HG03196 (cell line): Measurements from ENCODE around the gene ARHGEF10L.

Experiments
- ATAC-seq: cut with Tn5 transposase; IDR thresholded peaks from one replicate; pipeline ENCODE4 v1.9.1; 2021; ENCODE audit not compliant: unreplicated experiment

ARHGEF10L gene

DNA sequence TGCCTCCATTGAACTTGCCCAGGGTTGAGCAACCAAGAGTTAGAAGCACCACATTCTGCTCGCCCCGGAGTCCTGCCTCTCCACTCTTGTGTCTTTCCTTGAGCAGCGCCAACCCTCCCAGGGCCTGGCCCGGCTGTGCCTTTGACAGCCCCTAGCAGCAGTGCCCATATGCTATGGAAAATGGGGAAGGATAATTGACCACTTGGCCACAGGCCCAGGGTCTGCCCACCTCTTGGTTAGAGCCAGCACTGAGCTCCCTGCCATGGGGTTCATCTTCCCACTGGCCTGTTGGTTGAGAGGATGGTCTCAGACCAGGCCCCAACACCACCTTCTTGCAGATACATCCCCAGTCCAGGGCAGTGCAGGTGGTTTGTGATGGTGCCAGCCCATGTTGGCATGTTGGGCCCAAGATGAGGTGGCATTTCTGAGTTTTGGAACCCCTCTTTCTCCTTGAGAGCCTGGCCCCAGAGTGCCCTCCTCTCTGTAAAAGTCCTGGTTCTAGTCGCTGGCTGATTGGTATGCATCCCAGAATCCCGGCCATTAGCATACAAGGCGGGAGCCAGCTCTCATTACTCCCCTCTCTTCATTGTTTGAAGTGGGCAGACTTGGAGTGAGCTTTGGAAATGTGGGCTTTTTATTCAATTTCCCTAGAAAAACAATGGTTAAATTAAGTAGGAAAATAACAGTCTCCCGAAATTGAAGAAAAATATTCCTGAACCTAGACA is 7.6 kb downstream of the ARHGEF10L start:
- ATAC-seq: no peak

DNA sequence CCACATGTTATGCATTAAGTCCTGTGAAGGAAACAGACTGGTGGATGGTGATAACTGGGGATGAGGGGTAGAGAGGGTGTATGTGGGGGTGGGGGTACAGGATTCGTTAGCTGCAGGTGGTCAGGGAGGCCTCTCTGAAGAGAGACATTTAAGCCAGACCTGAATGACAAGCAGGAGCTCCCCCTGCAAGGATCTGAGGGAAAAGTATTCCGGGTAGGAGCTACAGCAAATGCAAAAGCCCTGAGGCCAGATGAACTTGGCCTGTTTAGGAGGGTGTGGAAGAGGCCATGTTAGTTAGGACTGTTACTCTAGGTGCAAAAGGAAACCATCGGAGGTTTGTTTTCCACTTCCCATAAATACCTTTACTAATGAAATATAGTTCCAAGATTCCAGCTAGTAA is 9.9 kb downstream of the ARHGEF10L start:
- no peak for ATAC-seq

GRCh38 chr1:17550729-17551584 is 11.5 kb downstream of the ARHGEF10L start:
- no peak for ATAC-seq

DNA sequence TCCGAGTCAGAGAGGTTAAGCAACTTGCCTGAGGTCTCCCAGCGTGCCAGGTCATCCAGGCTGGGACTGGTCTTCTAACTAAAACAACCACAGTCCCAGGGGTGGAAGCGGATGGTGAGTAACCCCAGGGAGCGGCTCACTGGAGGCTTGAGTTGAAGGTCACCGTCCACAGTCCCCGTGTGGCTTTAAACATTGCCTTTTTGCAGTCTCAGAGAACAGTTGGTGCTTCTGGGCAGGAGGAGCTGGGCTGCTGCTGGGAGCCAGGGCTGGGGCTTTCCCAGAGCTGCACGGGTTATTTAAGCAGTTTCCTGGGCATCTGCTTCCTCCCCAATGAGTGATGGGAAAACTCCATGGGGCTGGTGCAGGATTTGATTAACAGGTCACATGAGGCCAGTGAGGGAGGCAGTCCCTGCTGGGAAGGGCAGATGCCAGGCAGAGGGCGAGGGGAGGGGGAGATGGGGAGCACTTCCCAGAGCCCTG is 12.3 kb downstream of the ARHGEF10L start:
- ATAC-seq: no peak

DNA sequence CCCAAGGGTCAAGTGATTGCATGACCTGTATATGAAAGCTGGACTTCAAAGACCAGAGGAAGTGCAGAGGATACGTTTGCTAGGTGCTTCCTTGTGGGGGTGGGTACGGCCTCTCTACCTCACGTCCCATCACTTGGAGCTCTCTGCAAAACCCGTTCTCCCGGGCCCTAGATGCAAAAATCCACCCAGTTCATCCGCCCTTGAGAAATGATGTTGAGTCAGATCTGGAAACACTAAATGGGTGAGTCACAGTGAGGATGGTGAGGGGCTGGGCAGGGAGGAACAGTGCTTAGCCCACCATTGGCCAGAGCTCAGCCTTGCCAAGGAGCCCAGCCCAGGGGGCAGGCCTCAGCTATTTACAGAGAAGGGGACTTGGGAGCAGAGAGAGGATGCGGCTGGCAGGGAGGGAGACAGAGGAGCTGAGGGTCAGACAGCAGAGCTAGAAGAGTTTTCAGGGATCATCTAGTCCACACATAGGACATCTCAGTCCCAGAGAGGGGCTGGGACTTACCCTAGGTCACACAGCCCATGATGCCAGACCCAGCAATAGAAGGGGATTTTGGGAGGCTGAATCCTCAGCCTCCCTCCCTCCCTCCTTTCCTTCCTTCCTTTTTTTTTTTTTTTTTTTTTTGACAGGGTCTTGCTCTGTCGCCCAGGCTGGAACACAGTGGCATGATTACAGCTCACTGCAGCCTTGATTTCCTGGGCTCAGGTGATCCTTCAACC is 14.6 kb downstream of the ARHGEF10L start:
- ATAC-seq: no peak

DNA sequence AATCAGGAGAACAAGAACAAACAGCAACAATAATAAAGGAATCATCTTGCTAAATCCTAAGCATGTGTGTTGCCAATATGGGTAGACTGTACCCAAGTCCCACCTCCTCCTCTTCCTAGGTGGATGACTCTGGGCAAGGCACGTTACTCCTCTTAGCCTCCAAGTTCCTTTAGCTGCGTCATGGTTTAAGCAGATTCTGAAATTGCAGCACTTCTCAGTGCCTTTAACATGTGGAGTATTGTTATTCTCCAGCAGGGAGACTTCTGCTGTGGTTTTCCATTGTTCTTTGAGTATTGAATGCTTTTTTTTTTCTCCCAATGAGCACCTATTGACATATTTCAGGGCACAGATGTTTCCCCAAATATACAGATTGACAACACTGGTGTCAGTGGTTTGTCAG is 15.5 kb downstream of the ARHGEF10L start:
- no peak for ATAC-seq

DNA sequence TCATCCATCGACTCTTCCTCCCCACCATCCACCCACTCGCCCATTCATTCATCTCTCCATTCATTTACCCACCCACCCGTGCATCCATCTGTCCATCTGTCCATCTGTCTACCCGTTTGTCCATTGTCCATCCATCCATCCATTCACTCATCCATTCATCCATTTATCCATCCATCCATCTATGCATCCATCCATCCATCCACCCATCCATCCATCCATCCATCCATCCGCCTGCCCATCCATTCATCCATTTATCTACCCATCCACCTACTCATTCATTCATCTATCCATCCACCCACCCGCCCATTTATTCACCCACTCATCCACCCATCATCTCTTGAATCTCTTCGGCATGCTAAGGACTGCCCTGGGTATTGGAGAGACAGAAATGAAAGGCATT is 18.5 kb downstream of the ARHGEF10L start:
- ATAC-seq: no peak

DNA sequence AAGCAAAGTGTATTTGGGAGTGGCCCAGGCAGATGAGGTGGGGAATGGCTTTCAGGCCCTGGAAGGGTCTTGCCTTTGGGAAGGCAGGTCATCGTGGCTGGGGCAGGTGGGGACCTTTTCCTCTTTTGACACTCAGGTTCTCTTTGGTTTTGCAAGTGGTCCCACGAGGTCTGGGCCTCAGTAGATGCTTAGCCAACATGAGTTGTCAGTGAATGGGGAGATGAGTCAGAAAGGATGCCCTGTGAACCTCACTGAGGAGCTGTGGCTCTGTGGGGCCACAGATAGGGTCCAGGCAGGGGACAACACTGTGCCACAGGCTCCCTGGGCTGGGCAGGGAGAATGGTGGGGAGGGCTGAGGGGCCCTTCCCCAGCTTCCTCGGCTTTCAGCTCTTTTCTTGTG is 19.0 kb downstream of the ARHGEF10L start:
- no peak for ATAC-seq

DNA sequence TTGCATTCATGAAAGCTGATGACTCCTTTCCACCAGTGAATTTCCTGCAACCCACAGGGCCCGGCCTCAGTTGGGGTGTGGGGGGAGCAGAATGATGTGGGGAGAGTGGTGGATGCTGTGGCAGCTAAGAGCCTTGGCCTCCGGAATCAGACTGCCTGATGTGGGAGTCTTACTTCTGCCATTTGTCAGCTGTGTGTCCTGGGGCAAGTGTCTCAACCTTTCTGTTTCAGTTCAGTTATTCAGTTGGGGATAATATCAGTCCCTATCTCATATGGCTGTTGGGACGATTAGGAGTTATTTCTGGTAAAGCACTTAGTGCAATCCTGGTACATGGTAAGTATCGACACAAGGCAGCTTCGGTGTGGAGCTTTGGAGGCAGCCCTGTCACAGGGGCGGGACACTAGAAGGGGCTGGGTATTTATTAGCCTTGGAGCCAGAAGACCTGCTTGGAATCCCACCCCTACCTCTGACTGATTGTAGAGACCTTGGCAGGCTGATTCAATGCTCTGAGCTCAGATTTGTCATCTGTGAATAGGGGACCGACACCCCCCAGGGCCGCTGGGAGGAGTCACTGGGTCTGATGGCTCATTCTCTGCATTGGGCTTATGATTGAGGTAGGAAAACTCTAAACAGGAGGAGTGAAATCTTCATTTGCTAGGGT is 19.6 kb downstream of the ARHGEF10L start:
- no peak for ATAC-seq

- ATAC-seq: no peak
Measured at GRCh38 chr1:17559615-17560419, 20.3 kb downstream of the ARHGEF10L start.

- ATAC-seq: no peak
Measured at GRCh38 chr1:17561247-17561548, 21.7 kb downstream of the ARHGEF10L start.

GRCh38 chr1:17561561-17561985 is 22.1 kb downstream of the ARHGEF10L start:
- no peak for ATAC-seq

DNA sequence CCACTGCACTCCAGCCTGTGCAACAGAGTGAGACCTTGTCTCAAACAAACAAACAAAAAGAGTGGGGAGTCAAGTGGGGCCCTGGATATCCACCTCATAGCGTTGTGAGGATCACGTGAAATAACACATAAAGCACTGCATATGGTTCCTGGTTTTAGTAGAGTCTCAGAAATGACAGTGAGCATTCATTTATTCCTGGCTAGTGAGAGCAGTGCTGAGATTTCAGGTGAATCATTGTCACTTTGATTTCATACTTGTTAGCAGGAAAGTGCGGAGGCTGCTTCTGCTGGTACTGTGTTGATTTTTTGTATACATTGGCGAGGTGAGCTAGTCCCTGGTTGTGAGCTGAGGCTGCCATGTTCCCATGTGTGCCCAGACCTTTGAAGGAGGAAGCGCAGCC is 22.9 kb downstream of the ARHGEF10L start:
- no peak for ATAC-seq

GRCh38 chr1:17563494-17564281 is 24.2 kb downstream of the ARHGEF10L start:
- ATAC-seq: no peak

DNA sequence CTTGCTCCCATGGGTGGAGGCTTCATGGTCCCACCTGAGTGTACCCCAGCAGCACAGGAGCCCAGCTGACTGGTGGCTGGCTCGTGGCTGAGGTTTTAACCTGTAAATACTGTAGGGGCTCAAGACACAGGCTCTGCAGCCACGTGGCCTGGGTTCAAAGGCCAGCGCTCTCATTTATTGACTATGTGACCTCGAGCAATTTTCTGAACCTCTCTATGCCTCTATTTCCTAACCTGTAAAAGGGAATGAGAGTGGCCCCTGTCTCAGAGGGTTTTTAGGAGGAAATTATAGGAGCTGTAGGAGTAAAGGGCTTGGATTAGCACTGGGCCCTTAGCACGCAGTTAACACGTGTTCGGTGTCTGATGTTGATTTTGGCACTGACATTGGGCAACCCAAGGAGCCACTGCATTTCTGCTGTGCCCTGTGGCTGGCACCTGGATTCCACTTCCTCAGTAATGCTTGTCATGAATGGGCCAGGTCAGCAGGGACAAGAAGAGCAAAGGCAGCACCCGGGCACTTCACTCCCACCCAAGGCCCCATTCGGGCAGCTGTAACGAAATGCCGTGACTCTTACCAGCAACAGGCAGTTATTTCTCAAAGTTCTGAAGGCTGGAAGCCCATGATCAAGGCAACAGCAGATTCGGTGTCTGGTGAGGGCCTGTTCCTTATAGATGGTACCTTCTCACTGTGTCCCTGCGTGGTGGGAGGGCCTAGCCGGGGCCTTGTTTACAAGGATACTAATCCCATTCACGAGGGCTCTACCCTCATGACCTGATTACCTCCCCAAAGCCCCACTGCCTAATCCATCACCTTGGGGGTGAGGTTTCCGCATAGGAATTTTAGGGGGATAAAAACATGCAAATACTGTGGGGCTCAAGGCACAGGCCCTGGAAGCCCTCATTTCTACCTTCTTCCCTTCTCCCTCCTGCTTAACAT is 25.2 kb downstream of the ARHGEF10L start:
- ATAC-seq: no peak

- no peak for ATAC-seq
Measured at GRCh38 chr1:17565461-17566252, 26.2 kb downstream of the ARHGEF10L start.

DNA sequence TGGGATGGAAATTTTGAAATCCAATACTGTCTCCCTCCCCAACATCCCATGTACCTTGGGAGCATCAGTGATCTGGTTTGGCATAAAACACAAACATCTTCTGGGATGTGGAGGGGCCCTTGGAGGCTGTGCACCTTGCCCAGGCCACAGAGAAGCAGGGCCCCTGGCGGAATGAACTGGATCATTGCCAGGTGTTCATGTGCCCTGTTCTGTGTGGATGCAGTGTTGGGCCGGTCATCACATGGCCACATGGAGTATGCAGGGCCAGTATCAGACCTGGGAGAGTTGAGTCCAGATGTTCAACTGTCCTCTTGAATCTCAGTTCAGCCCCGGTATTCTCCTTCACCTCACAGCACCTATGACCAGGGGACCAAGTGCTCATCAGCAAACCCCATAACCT is 26.9 kb downstream of the ARHGEF10L start:
- ATAC-seq: no peak

GRCh38 chr1:17566892-17567291 is 27.4 kb downstream of the ARHGEF10L start:
- ATAC-seq: no peak
